Tibial artery (tissue), 4 donors: Measurements from ENCODE around the gene SEMA5B.

Experiments used
- DNase-seq, 2 donors: peaks; one replicate each; pipeline ENCODE4 v3.0.0-alpha.2; 2019
- H3K27ac ChIP-seq, 2 donors: fragments of 200-600 bp; sonication (generic) in 1 of 2; 1 replicate in 1 of 2; 2 replicates in 1 of 2; pipeline ENCODE4 v1.5.1; 2018 to 2019; ENCODE audit warnings: mild to moderate bottlenecking in 1 of 2
- H3K27me3 ChIP-seq, 2 donors: fragments of 200-600 bp; sonication (generic) in 1 of 2; one replicate each; pipeline versions ENCODE4 v1.5.1 to v1.6.0; 2016 to 2019
- H3K36me3 ChIP-seq, 3 donors: fragments of 200-600 bp; sonication (generic) in 2 of 3; one replicate each; pipeline ENCODE4 v1.5.1; 2016 to 2019; ENCODE audit warnings: mild to moderate bottlenecking in 2 of 3
- H3K4me1 ChIP-seq, 4 donors: fragments of 200-600 bp; sonication (generic) in 2 of 4; 1 replicate in 3 of 4; 2 replicates in 1 of 4; pipeline ENCODE4 v1.5.1; 2016 to 2019
- H3K4me3 ChIP-seq, 2 donors: fragments of 200-600 bp; sonication (generic) in 1 of 2; 1 replicate in 1 of 2; 2 replicates in 1 of 2; pipeline ENCODE4 v1.5.1; 2018 to 2019; ENCODE audit warnings: mild to moderate bottlenecking in 2 of 2
- H3K9me3 ChIP-seq, 3 donors: fragments of 200-600 bp; sonication (generic) in 1 of 3; one replicate each; pipeline ENCODE4 v1.5.1; 2016 to 2019
- CTCF ChIP-seq, 2 experiments: fragments of 200-600 bp in 1 of 2; fragments of 450-650 bp in 1 of 2; IDR thresholded peaks; one replicate each; pipeline ENCODE4 v1.5.1; 2017 to 2019; ENCODE audit warnings: antibody characterized with exemption in 2 of 2, mild to moderate bottlenecking in 1 of 2, moderate library complexity in 1 of 2
- intact Hi-C: fragments of 100-400 bp; cut with DNase I; formaldehyde crosslinking; loops from one replicate; pipeline ENCODE4 v1.15.0; 2023; ENCODE audit warnings: low total_unique reads

The SEMA5B gene

GRCh38 chr3:122875547-122876127 is 151.9 kb downstream of the SEMA5B start:
- Histone ChIP-seq H3K27me3 (no peaks in the 10 kb centered on the region), H3K36me3 (peaks cover 16 to 34% (median 22%) of the 10 kb centered on the region in 3 donors), H3K9me3 (no peaks in the 10 kb centered on the region), H3K4me1 (no peaks in the 10 kb centered on the region), H3K27ac (no peak overlapping the region), H3K4me3 (no peak overlapping the region)
- DNase-seq: no peak
- intact Hi-C loops: no loop called here
- no peak for TF ChIP-seq CTCF (IDR thresholded peaks at IDR 0.05)

- DNase-seq: no peak
- TF ChIP-seq CTCF (IDR thresholded peaks at IDR 0.05): no peak
- no peaks in the 10 kb centered on the region for H3K9me3 ChIP-seq
- peaks cover under 1 to 19% (median 6%) of the 10 kb centered on the region in 3 donors for H3K36me3 ChIP-seq
- no peaks in the 10 kb centered on the region for H3K4me1 ChIP-seq
- no peaks in the 10 kb centered on the region for H3K27me3 ChIP-seq
- intact Hi-C loops: no loop called here
- H3K27ac ChIP-seq: no peak overlapping the region
- H3K4me3 ChIP-seq: no peak overlapping the region
Observed at GRCh38 chr3:122873741-122874515, 153.6 kb downstream of the SEMA5B start.

- Histone ChIP-seq H3K9me3 (no peaks in the 10 kb centered on the region), H3K27me3 (no peaks in the 10 kb centered on the region), H3K27ac (no peak overlapping the region), H3K4me3 (no peak overlapping the region), H3K4me1 (no peaks in the 10 kb centered on the region), H3K36me3 (peaks cover 0 to 6% (median 4%) of the 10 kb centered on the region in 3 donors)
- TF ChIP-seq CTCF (IDR thresholded peaks at IDR 0.05): no peak
- intact Hi-C loops: no loop called here
- no peak for DNase-seq
Observed at GRCh38 chr3:122868322-122868721, 159.2 kb downstream of the SEMA5B start.

- TF ChIP-seq CTCF (IDR thresholded peaks at IDR 0.05): no peak
- H3K9me3 ChIP-seq: no peaks in the 10 kb centered on the region
- no peak overlapping the region for H3K4me3 ChIP-seq
- intact Hi-C loops: no loop called here
- H3K36me3 ChIP-seq: peaks cover 0 to 18% (median 0%) of the 10 kb centered on the region in 3 donors
- H3K27me3 ChIP-seq: no peaks in the 10 kb centered on the region
- no peak overlapping the region for H3K27ac ChIP-seq
- no peaks in the 10 kb centered on the region for H3K4me1 ChIP-seq
- DNase-seq: no peak
Observed at GRCh38 chr3:122864498-122864897, 163.1 kb downstream of the SEMA5B start.

GRCh38 chr3:122862381-122862780 is 165.2 kb downstream of the SEMA5B start:
- Histone ChIP-seq H3K27ac (no peak overlapping the region), H3K4me3 (no peak overlapping the region), H3K36me3 (peaks cover 0 to 18% (median 0%) of the 10 kb centered on the region in 3 donors), H3K27me3 (no peaks in the 10 kb centered on the region), H3K9me3 (no peaks in the 10 kb centered on the region), H3K4me1 (peaks cover 0 to 7% (median 0%) of the 10 kb centered on the region in 4 donors)
- DNase-seq: no peak
- no peak for TF ChIP-seq CTCF (IDR thresholded peaks at IDR 0.05)
- intact Hi-C loops: no loop called here
